A549 (cell line): ENCODE measurements around the gene ADGRF3. TPM values are rescaled to one million over a fixed set of nuclear protein-coding genes. Genes with fewer than 3 reads are reported as not detected.

Experiments
- ATAC-seq, 2 experiments: fragments of 200-7000 bp in 1 of 2; fragments of >200 bp in 1 of 2; cut with Nextera tagmentation in 1 of 2; cut with Tn5 transposase in 1 of 2; 3 replicates each; pipeline versions ENCODE4 v1.8.0 to v1.9.1; 2018 to 2020; ENCODE audit warnings: mild to moderate bottlenecking in 1 of 2, moderate library complexity in 1 of 2
- CTCF ChIA-PET: fragments of 300-600 bp; sonication (Branson Sonifier 250); formaldehyde crosslinking; extraction: SDS; loops from one replicate; lab custom pipeline; 2021; ENCODE audit warnings: antibody characterized with exemption, inconsistent platforms; lab: Yijun Ruan, JAX
- POLR2A ChIA-PET: fragments of 350-600 bp; formaldehyde crosslinking; extraction: SDS; loops from one replicate; lab custom pipeline; 2021; ENCODE audit warnings: antibody characterized with exemption, inconsistent platforms; lab: Yijun Ruan, JAX
- DNase-seq, 2 experiments: peaks; one replicate each; pipeline versions ENCODE4 v3.0.0 to v3.0.0-alpha.2; 2011 to 2016; ENCODE audit warnings: low read depth in 1 of 2, low spot score in 1 of 2
- FAIRE-seq: peaks from 2 replicates; lab custom pipeline; 2011; peaks lifted over from hg19 to GRCh38; lab: Jason Lieb, UNC
- H3K27ac ChIP-seq, 2 experiments: fragments of >200 bp; sonication (Bioruptor Twin); formaldehyde crosslinking; 3 replicates each; pipeline ENCODE4 v1.5.1; 2016 to 2017
- H3K4me1 ChIP-seq: fragments of >200 bp; sonication (Bioruptor Twin); formaldehyde crosslinking; 3 replicates; pipeline ENCODE4 v1.6.1; 2016
- H3K4me2 ChIP-seq: fragments of >200 bp; sonication (Bioruptor Twin); formaldehyde crosslinking; 3 replicates; pipeline ENCODE4 v1.6.1; 2016
- H3K4me3 ChIP-seq: fragments of >200 bp; sonication (Bioruptor Twin); formaldehyde crosslinking; 3 replicates; pipeline ENCODE4 v1.5.1; 2016
- H3K9me3 ChIP-seq: fragments of >200 bp; sonication (Bioruptor Twin); formaldehyde crosslinking; 3 replicates; pipeline ENCODE4 v1.6.1; 2016
- BHLHE40 ChIP-seq: IDR thresholded peaks from 2 replicates; pipeline ENCODE4 v1.6.1; 2012; ENCODE audit warnings: low read depth, low read length, inconsistent platforms
- CEBPB ChIP-seq, 2 experiments: fragments of >200 bp in 1 of 2; sonication (Bioruptor Twin) in 1 of 2; formaldehyde crosslinking in 1 of 2; IDR thresholded peaks; 2 replicates each; pipeline ENCODE4 v1.6.1; 2012 to 2016
- CTCF ChIP-seq: fragments of >200 bp; sonication (Bioruptor Twin); formaldehyde crosslinking; IDR thresholded peaks from 3 replicates; pipeline ENCODE4 v1.5.1; 2016
- EP300 ChIP-seq, 2 experiments: fragments of >200 bp; sonication (Bioruptor Twin); formaldehyde crosslinking; IDR thresholded peaks; 2 replicates in 1 of 2; 3 replicates in 1 of 2; pipeline ENCODE4 v1.6.1; 2016 to 2017
- HES2 ChIP-seq: fragments of >200 bp; sonication (Bioruptor Twin); formaldehyde crosslinking; IDR thresholded peaks from 2 replicates; pipeline ENCODE4 v1.6.1; 2016
- HEYL ChIP-seq: fragments of 250-450 bp; sonication (Bioruptor Pico); IDR thresholded peaks from 2 replicates; pipeline ENCODE4 v1.8.0; 2021; ENCODE audit warnings: mild to moderate bottlenecking, moderate library complexity
- HOXB13 ChIP-seq: fragments of 250-450 bp; sonication (Bioruptor Pico); IDR thresholded peaks from 2 replicates; pipeline ENCODE4 v1.5.0; 2020; ENCODE audit warnings: low read depth, mild to moderate bottlenecking, moderate library complexity
- JUN ChIP-seq, 2 experiments: fragments of >200 bp; sonication (Bioruptor Twin); formaldehyde crosslinking; IDR thresholded peaks; 2 replicates in 1 of 2; 3 replicates in 1 of 2; pipeline ENCODE4 v1.6.1; 2016 to 2017
- MAX ChIP-seq: IDR thresholded peaks from 2 replicates; pipeline ENCODE4 v1.6.1; 2012
- MAZ ChIP-seq: fragments of 150-350 bp; IDR thresholded peaks from 2 replicates; pipeline ENCODE4 v1.6.1; 2014; ENCODE audit warnings: antibody characterized with exemption, low read depth, low read length, borderline replicate concordance
- MYC ChIP-seq: IDR thresholded peaks from 2 replicates; pipeline ENCODE4 v1.6.1; 2012; ENCODE audit warnings: mild to moderate bottlenecking, inconsistent platforms, low read length, improper control_type of control experiment, borderline replicate concordance
- POLR2A ChIP-seq: IDR thresholded peaks from 2 replicates; pipeline ENCODE4 v1.6.1; 2012; ENCODE audit warnings: mild to moderate bottlenecking, low read length
- POLR2AphosphoS2 ChIP-seq: conservative IDR thresholded peaks from 2 replicates; pipeline ENCODE4 v1.6.1; 2012; ENCODE audit warnings: low read length, improper control_type of control experiment, inconsistent platforms
- RAD21 ChIP-seq, 2 experiments: fragments of >200 bp in 1 of 2; sonication (Bioruptor Twin) in 1 of 2; formaldehyde crosslinking in 1 of 2; IDR thresholded peaks in 1 of 2; conservative IDR thresholded peaks in 1 of 2; 2 replicates in 1 of 2; 3 replicates in 1 of 2; pipeline ENCODE4 v1.6.1; 2012 to 2018; ENCODE audit warnings: inconsistent platforms in 1 of 2
- RARB ChIP-seq: fragments of 250-450 bp; sonication (Bioruptor Pico); IDR thresholded peaks from 2 replicates; pipeline ENCODE4 v1.8.0; 2021; ENCODE audit warnings: mild to moderate bottlenecking, moderate library complexity
- RCOR1 ChIP-seq: fragments of 150-350 bp; IDR thresholded peaks from 2 replicates; pipeline ENCODE4 v1.6.1; 2014; ENCODE audit warnings: antibody characterized with exemption, low read length, low read depth
- RFX5 ChIP-seq: fragments of 450-650 bp; IDR thresholded peaks from 2 replicates; pipeline ENCODE4 v1.7.1; 2014; ENCODE audit warnings: antibody characterized with exemption, mild to moderate bottlenecking, moderate library complexity
- TP53 ChIP-seq: fragments of 250-450 bp; sonication (Bioruptor Pico); IDR thresholded peaks from 2 replicates; pipeline ENCODE4 v1.5.0; 2021; ENCODE audit warnings: mild to moderate bottlenecking, moderate library complexity
- USF2 ChIP-seq: fragments of 450-650 bp; IDR thresholded peaks from 2 replicates; pipeline ENCODE4 v1.6.1; 2014; ENCODE audit warnings: antibody characterized with exemption
- ZNF302 ChIP-seq: fragments of 250-450 bp; sonication (Bioruptor Pico); IDR thresholded peaks from 2 replicates; pipeline ENCODE4 v1.9.0; 2021; ENCODE audit warnings: inconsistent platforms, mild to moderate bottlenecking, moderate library complexity
- WGBS: methylation state at CpG from one replicate; pipeline ENCODE4 v1.1.6; 2017; ENCODE audit errors: missing lambda C conversion rate; 5-methylcytosine and 5-hydroxymethylcytosine counted together
- polyA plus RNA-seq, 4 experiments: library from polyadenylated mRNA; depleted of rRNA in 3 of 4; stranded (reverse); fragments of >200 nt; fragmentation: RNase III in 1 of 4; extraction: RNeasy Plus Mini Kit Qiagen cat#74134 plus additional on column Dnase treatment in 1 of 4; gene quantifications; 2 replicates in 3 of 4; 3 replicates in 1 of 4; pipeline ENCODE4 v1.2.3, GENCODE V29; 2011 to 2017
- TF ChIP-seq, protein P1 (sequence below): IDR thresholded peaks from 2 replicates; pipeline ENCODE4 v1.6.1; 2012; ENCODE audit warnings: low read depth, borderline replicate concordance

Gene ADGRF3
- polyA plus RNA-seq, 2 of the 4 experiments (the other 2 are of a cell fraction), result 0.12 to 0.21 TPM

GRCh38 chr2:26318950-26319349, 27.6 kb downstream of the ADGRF3 start:
- 60% methylated on average over 6 of the region's 6 CpGs for WGBS
- no peaks in the 10 kb centered on the region for H3K4me1 ChIP-seq
- TF ChIP-seq CEBPB (IDR thresholded peaks at IDR 0.05) (no peak), POLR2AphosphoS2 (no peak), MAX (no peak), BHLHE40 (no peak), ZNF302 (CRISPR knock-in tag) (no peak), CTCF (no peak), HES2 (no peak), RFX5 (no peak), EP300 (IDR thresholded peaks at IDR 0.05) (no peak), TP53 (CRISPR knock-in tag) (no peak), RARB (CRISPR knock-in tag) (no peak), HOXB13 (CRISPR knock-in tag) (no peak), MYC (no peak)
- FAIRE-seq, result no peak
- ChIA-PET CTCF (interaction anchor here (0.8 to 14.5 kb wide), 3 partner anchors 12 to 185 kb away, joined by 3 to 156 read pairs (median 3); no protein-coding TSS in a partner anchor), POLR2A (no interaction called here)
- H3K4me3 ChIP-seq, result no peak overlapping the region
- no peaks in the 10 kb centered on the region for H3K9me3 ChIP-seq
- no peak for DNase-seq
- ATAC-seq, result no peak
- H3K4me2 ChIP-seq, result no peak overlapping the region
- no peak overlapping the region for H3K27ac ChIP-seq

GRCh38 chr2:26317377-26318105, 29.0 kb downstream of the ADGRF3 start:
- H3K27ac ChIP-seq, result no peak overlapping the region
- ChIA-PET CTCF (interaction anchor here (0.6 to 14.5 kb wide), 9 partner anchors 13 to 414 kb away, joined by 3 to 156 read pairs (median 4); no protein-coding TSS in a partner anchor), POLR2A (no interaction called here)
- no peaks in the 10 kb centered on the region for H3K9me3 ChIP-seq
- H3K4me2 ChIP-seq, result no peak overlapping the region
- FAIRE-seq, result no peak
- H3K4me1 ChIP-seq, result no peaks in the 10 kb centered on the region
- peak in 1 of 2 experiments; percentile 6; a peak in 1 of 6 replicates for ATAC-seq
- H3K4me3 ChIP-seq, result no peak overlapping the region
- no peak for TF ChIP-seq RCOR1
- TF ChIP-seq TP53 (CRISPR knock-in tag), result no peak
- TF ChIP-seq JUN (IDR thresholded peaks at IDR 0.05), result no peak
- TF ChIP-seq HEYL, result no peak
- no peak for TF ChIP-seq POLR2A
- TF ChIP-seq RAD21 (conservative IDR thresholded peaks at IDR 0.05 in 1 of 2, IDR thresholded peaks at IDR 0.05 in 1 of 2), result no peak
- TF ChIP-seq, protein P1, sequence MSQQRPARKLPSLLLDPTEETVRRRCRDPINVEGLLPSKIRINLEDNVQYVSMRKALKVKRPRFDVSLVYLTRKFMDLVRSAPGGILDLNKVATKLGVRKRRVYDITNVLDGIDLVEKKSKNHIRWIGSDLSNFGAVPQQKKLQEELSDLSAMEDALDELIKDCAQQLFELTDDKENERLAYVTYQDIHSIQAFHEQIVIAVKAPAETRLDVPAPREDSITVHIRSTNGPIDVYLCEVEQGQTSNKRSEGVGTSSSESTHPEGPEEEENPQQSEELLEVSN, result no peak
- no peak for TF ChIP-seq USF2
- TF ChIP-seq MAZ, result no peak
- 67% methylated on average over 8 of the region's 8 CpGs for WGBS
- no peak for DNase-seq
